ENCODE measurements around the gene LDLRAD4.
A peak's percentile ranks its signal among the peaks of the same experiment; 100 is the strongest.

The LDLRAD4 gene

GRCh38 chr18:13633700-13634099, 415.1 kb downstream of the LDLRAD4 start:
- Mint-ChIP-seq H3K4me1 (ENCODE audit: low read depth) (peaks cover 13% of the 10 kb centered on the region), H3K27me3 (no peaks in the 10 kb centered on the region), H3K27ac (no peak overlapping the region), H3K4me3 (no peak overlapping the region), H3K36me3 (ENCODE audit: low read depth) (no peaks in the 10 kb centered on the region), H3K9me3 (no peaks in the 10 kb centered on the region)

- H3K27ac Mint-ChIP-seq: no peak overlapping the region
- H3K27me3 Mint-ChIP-seq: no peaks in the 10 kb centered on the region
- peaks cover 2% of the 10 kb centered on the region for H3K4me1 Mint-ChIP-seq (ENCODE audit: low read depth)
Observed at GRCh38 chr18:13635046-13635445, 416.5 kb downstream of the LDLRAD4 start.

GRCh38 chr18:13638719-13639595, 420.4 kb downstream of the LDLRAD4 start:
- no peaks in the 10 kb centered on the region for H3K4me1 Mint-ChIP-seq (ENCODE audit: low read depth)
- H3K4me3 Mint-ChIP-seq: no peak overlapping the region
- no peak overlapping the region for H3K27ac Mint-ChIP-seq
- no peaks in the 10 kb centered on the region for H3K27me3 Mint-ChIP-seq
- peaks cover 4% of the 10 kb centered on the region for H3K36me3 Mint-ChIP-seq (ENCODE audit: low read depth)
- H3K9me3 Mint-ChIP-seq: no peaks in the 10 kb centered on the region

More at GRCh38 chr18:13635046-13635445, 416.5 kb downstream of the LDLRAD4 start:
- no peaks in the 10 kb centered on the region for H3K36me3 Mint-ChIP-seq (ENCODE audit: low read depth)
- no peaks in the 10 kb centered on the region for H3K9me3 Mint-ChIP-seq
- no peak overlapping the region for H3K4me3 Mint-ChIP-seq

GRCh38 chr18:13640266-13640860, 421.8 kb downstream of the LDLRAD4 start:
- H3K4me3 Mint-ChIP-seq: no peak overlapping the region
- no peaks in the 10 kb centered on the region for H3K9me3 Mint-ChIP-seq

GRCh38 chr18:13641551-13642439, 423.2 kb downstream of the LDLRAD4 start:
- no peak overlapping the region for H3K27ac Mint-ChIP-seq
- no peak overlapping the region for H3K4me3 Mint-ChIP-seq
- H3K36me3 Mint-ChIP-seq (ENCODE audit: low read depth): peaks cover 16% of the 10 kb centered on the region
- no peaks in the 10 kb centered on the region for H3K27me3 Mint-ChIP-seq
- no peaks in the 10 kb centered on the region for H3K9me3 Mint-ChIP-seq
- no peaks in the 10 kb centered on the region for H3K4me1 Mint-ChIP-seq (ENCODE audit: low read depth)

More at GRCh38 chr18:13640266-13640860, 421.8 kb downstream of the LDLRAD4 start:
- H3K4me1 Mint-ChIP-seq (ENCODE audit: low read depth): no peaks in the 10 kb centered on the region
- H3K27ac Mint-ChIP-seq: no peak overlapping the region
- H3K36me3 Mint-ChIP-seq (ENCODE audit: low read depth): peaks cover 9% of the 10 kb centered on the region
- no peaks in the 10 kb centered on the region for H3K27me3 Mint-ChIP-seq

- no peak overlapping the region for H3K4me3 Mint-ChIP-seq
- no peak overlapping the region for H3K27ac Mint-ChIP-seq
- H3K4me1 Mint-ChIP-seq (ENCODE audit: low read depth): no peaks in the 10 kb centered on the region
- H3K27me3 Mint-ChIP-seq: no peaks in the 10 kb centered on the region
- H3K36me3 Mint-ChIP-seq (ENCODE audit: low read depth): peaks cover 16% of the 10 kb centered on the region
- H3K9me3 Mint-ChIP-seq: no peaks in the 10 kb centered on the region
Observed at GRCh38 chr18:13642440-13642827, 423.9 kb downstream of the LDLRAD4 start.

GRCh38 chr18:13643261-13643751, 424.7 kb downstream of the LDLRAD4 start:
- Mint-ChIP-seq H3K4me3 (no peak overlapping the region), H3K27ac (no peak overlapping the region), H3K36me3 (ENCODE audit: low read depth) (peaks cover 16% of the 10 kb centered on the region), H3K9me3 (no peaks in the 10 kb centered on the region), H3K27me3 (no peaks in the 10 kb centered on the region), H3K4me1 (ENCODE audit: low read depth) (no peaks in the 10 kb centered on the region)

- H3K4me3 Mint-ChIP-seq: no peak overlapping the region
- no peaks in the 10 kb centered on the region for H3K9me3 Mint-ChIP-seq
- no peak overlapping the region for H3K27ac Mint-ChIP-seq
Observed at GRCh38 chr18:13645093-13645492, 426.5 kb downstream of the LDLRAD4 start.

GRCh38 chr18:13646633-13647032, 428.1 kb downstream of the LDLRAD4 start:
- no peak overlapping the region for H3K4me3 Mint-ChIP-seq
- peaks cover 12% of the 10 kb centered on the region for H3K36me3 Mint-ChIP-seq (ENCODE audit: low read depth)
- no peak overlapping the region for H3K27ac Mint-ChIP-seq

More at GRCh38 chr18:13645093-13645492, 426.5 kb downstream of the LDLRAD4 start:
- Mint-ChIP-seq H3K4me1 (ENCODE audit: low read depth) (no peaks in the 10 kb centered on the region), H3K36me3 (ENCODE audit: low read depth) (peaks cover 16% of the 10 kb centered on the region), H3K27me3 (no peaks in the 10 kb centered on the region)

GRCh38 chr18:13647761-13648160, 429.2 kb downstream of the LDLRAD4 start:
- Mint-ChIP-seq H3K4me1 (ENCODE audit: low read depth) (no peaks in the 10 kb centered on the region), H3K36me3 (ENCODE audit: low read depth) (peaks cover 12% of the 10 kb centered on the region), H3K27me3 (no peaks in the 10 kb centered on the region), H3K27ac (no peak overlapping the region), H3K9me3 (no peaks in the 10 kb centered on the region), H3K4me3 (no peak overlapping the region)

More at GRCh38 chr18:13646633-13647032, 428.1 kb downstream of the LDLRAD4 start:
- Mint-ChIP-seq H3K4me1 (ENCODE audit: low read depth) (no peaks in the 10 kb centered on the region), H3K27me3 (no peaks in the 10 kb centered on the region), H3K9me3 (no peaks in the 10 kb centered on the region)

GRCh38 chr18:13649397-13650390, 431.1 kb downstream of the LDLRAD4 start:
- no peak overlapping the region for H3K4me3 Mint-ChIP-seq
- no peaks in the 10 kb centered on the region for H3K27me3 Mint-ChIP-seq
- no peaks in the 10 kb centered on the region for H3K9me3 Mint-ChIP-seq
- peaks cover 12% of the 10 kb centered on the region for H3K36me3 Mint-ChIP-seq (ENCODE audit: low read depth)
- no peaks in the 10 kb centered on the region for H3K4me1 Mint-ChIP-seq (ENCODE audit: low read depth)
- H3K27ac Mint-ChIP-seq: no peak overlapping the region

- H3K27me3 Mint-ChIP-seq: no peaks in the 10 kb centered on the region
- H3K27ac Mint-ChIP-seq: no peak overlapping the region
- H3K4me3 Mint-ChIP-seq: no peak overlapping the region
- H3K36me3 Mint-ChIP-seq (ENCODE audit: low read depth): peaks cover 2% of the 10 kb centered on the region
- H3K9me3 Mint-ChIP-seq: no peaks in the 10 kb centered on the region
- peaks cover 10% of the 10 kb centered on the region for H3K4me1 Mint-ChIP-seq (ENCODE audit: low read depth)
Observed at GRCh38 chr18:13653746-13654433, 435.3 kb downstream of the LDLRAD4 start.

- Mint-ChIP-seq H3K27me3 (no peaks in the 10 kb centered on the region), H3K4me3 (no peak overlapping the region), H3K9me3 (no peaks in the 10 kb centered on the region), H3K27ac (peak overlapping the region; percentile 82), H3K4me1 (ENCODE audit: low read depth) (peaks cover 13% of the 10 kb centered on the region), H3K36me3 (ENCODE audit: low read depth) (peaks cover 9% of the 10 kb centered on the region)
Observed at GRCh38 chr18:13657974-13658373, 439.4 kb downstream of the LDLRAD4 start.
